ENCODE data around the gene DIPK1C. TPM values are rescaled to one million over a fixed set of nuclear protein-coding genes. Genes with fewer than 3 reads are reported as not detected.

Gene DIPK1C
- total RNA-seq, 3 donors from 2014 or later, result 0.14 to 0.98 TPM; not detected in 1

DNA sequence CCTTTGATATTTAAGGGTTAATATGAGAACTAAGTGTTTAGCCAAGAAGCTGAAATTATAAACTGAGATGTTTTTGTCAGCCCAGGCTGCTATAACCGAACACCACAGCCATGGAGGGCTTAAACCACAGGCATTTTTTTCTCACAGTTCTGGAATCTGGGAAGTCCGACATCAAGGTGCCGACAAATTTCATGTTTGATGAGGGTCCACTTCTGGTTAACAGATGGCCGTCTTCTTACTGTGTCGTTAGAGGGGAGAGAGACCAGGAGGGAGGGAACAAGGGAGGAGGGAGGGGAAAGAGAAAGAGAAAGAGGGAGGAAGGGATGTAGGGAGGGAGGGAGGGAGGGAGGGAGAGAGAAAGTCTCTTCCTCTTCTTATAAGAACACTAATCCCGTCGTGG is 32.6 kb upstream of the DIPK1C start:
- no peak for ATAC-seq
- intact Hi-C loops (cut with DNase I, micrococcal nuclease), result loop anchor here (10.0 kb wide), 2 partner anchors 135 to 715 kb away; partner anchors contain the start of gene PTGR3 (in 1 of the 2)
- no peak for DNase-seq
- H3K36me3 ChIP-seq (ENCODE audit: low read depth), result no peaks in the 10 kb centered on the region
- H3K4me3 ChIP-seq, result no peak overlapping the region
- H3K4me1 ChIP-seq (ENCODE audit: low read depth), result no peaks in the 10 kb centered on the region
- TF ChIP-seq, protein P1, sequence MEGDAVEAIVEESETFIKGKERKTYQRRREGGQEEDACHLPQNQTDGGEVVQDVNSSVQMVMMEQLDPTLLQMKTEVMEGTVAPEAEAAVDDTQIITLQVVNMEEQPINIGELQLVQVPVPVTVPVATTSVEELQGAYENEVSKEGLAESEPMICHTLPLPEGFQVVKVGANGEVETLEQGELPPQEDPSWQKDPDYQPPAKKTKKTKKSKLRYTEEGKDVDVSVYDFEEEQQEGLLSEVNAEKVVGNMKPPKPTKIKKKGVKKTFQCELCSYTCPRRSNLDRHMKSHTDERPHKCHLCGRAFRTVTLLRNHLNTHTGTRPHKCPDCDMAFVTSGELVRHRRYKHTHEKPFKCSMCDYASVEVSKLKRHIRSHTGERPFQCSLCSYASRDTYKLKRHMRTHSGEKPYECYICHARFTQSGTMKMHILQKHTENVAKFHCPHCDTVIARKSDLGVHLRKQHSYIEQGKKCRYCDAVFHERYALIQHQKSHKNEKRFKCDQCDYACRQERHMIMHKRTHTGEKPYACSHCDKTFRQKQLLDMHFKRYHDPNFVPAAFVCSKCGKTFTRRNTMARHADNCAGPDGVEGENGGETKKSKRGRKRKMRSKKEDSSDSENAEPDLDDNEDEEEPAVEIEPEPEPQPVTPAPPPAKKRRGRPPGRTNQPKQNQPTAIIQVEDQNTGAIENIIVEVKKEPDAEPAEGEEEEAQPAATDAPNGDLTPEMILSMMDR (IDR thresholded peaks at IDR 0.05), result no peak
- H3K9me3 ChIP-seq, result no peaks in the 10 kb centered on the region

DNA sequence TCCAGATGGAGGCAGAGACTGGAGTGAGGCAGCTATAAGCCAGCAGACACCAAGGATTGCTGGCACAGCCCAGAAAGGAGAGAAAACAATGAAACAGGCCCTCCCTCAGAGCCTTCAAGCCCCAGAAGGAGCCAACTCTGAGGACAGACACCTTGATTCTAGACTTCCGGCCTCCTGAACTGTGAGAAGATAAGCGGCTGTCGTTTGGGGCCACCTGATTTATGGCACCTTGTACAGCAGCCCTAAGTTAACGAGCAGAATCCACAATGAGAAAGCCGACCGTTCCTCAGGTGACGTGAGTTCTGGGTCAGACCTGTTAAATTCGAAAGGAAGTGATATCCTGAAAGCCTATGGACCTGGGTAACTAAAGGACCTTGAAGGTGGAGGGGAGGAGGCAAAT is 31.8 kb upstream of the DIPK1C start:
- TF ChIP-seq, protein P1 (IDR thresholded peaks at IDR 0.05), result no peak
- Histone ChIP-seq H3K4me3 (no peak overlapping the region), H3K9me3 (no peaks in the 10 kb centered on the region), H3K4me1 (ENCODE audit: low read depth) (no peaks in the 10 kb centered on the region), H3K36me3 (ENCODE audit: low read depth) (no peaks in the 10 kb centered on the region)
- intact Hi-C loops (cut with DNase I, micrococcal nuclease), result no loop called here
- DNase-seq, result no peak
- no peak for ATAC-seq

DNA sequence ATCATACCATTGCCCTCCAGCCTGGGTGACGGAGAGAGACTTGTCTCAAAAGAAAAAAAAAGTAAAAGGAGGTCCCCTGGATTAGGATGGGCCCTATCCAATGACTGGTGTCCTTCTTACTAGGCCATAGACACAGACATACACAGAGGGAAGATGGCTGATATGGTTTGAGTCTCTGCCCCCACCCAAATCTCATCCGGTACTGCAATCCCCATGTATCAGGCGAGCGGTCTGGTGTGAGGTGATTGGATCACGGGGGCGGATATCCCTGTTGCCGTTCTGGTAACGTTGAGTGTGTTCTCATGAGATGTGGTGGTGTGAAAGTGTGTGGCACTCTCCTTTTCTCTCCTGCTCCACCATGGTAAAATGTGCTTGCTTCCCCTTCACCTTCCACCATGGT is 31.2 kb upstream of the DIPK1C start:
- no peaks in the 10 kb centered on the region for H3K36me3 ChIP-seq (ENCODE audit: low read depth)
- TF ChIP-seq, protein P1 (IDR thresholded peaks at IDR 0.05), result no peak
- no peak overlapping the region for H3K4me3 ChIP-seq
- DNase-seq (no peak), ATAC-seq (no peak)
- no peaks in the 10 kb centered on the region for H3K9me3 ChIP-seq
- H3K4me1 ChIP-seq (ENCODE audit: low read depth), result no peaks in the 10 kb centered on the region
- intact Hi-C loops (cut with DNase I, micrococcal nuclease), result no loop called here

DNA sequence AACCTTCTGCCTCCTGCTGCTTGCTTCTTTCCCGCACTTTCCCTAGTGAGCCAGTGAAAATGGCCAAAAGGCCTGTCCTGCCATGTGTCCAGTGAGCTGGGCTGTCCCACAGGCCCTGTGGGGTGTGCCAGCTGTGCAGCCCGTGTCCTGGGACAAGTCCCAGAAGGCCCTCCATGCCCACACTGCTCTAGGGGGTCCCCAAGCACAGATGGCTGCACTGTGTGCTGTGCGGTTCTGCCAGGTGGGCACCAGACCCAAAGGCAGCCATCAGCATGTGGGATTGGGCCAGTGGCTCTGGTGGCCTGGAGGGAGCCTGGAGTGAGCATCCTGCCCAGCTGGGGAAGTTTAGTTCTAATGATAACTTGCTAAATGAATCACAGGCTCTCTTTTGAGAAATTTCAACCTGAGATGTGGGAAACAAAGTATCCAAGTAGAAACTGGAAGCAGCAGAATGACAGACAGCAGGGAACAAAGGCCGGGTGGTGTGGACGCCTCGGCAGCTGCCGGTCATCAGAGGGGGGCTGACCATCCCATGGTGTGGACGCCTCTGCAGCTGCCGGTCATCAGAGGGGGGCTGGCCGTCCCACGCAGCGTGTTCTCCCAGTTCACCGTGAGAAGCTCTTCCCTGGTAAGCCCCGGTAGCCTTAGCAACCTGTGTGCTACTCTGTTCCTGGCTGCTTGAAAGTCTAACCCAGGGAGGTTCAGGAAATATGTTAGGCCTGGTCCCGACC is 29.2 kb upstream of the DIPK1C start:
- Histone ChIP-seq H3K4me1 (ENCODE audit: low read depth) (no peaks in the 10 kb centered on the region), H3K9me3 (no peaks in the 10 kb centered on the region), H3K36me3 (ENCODE audit: low read depth) (no peaks in the 10 kb centered on the region), H3K4me3 (no peak overlapping the region)
- ATAC-seq (no peak), DNase-seq (no peak)
- TF ChIP-seq, protein P1 (IDR thresholded peaks at IDR 0.05), result no peak
- intact Hi-C loops (cut with DNase I, micrococcal nuclease), result no loop called here

DNA sequence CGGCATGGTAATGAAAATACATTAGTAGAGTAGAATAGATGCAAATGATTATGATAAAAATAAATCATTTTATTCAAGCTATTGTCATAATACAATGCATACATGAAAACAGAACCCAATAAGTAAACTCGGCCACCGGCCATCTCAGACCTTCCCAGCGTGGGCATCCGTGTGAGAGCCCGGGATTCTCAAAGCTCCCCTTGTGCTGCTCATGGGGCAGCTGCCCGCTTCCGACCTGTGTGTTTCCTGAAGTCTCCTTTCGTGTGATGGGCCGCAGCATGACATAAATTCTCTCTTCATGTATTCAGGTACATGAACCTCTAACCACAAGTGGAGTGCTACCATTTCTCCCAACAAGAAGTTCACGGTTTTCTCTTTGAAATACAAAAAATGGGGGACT is 25.6 kb upstream of the DIPK1C start:
- TF ChIP-seq, protein P1 (IDR thresholded peaks at IDR 0.05), result no peak
- ATAC-seq, result no peak
- DNase-seq, result no peak
- no peak overlapping the region for H3K4me3 ChIP-seq
- no peaks in the 10 kb centered on the region for H3K36me3 ChIP-seq (ENCODE audit: low read depth)
- intact Hi-C loops (cut with DNase I, micrococcal nuclease), result no loop called here
- H3K4me1 ChIP-seq (ENCODE audit: low read depth), result peaks cover 6% of the 10 kb centered on the region
- H3K9me3 ChIP-seq, result no peaks in the 10 kb centered on the region
